Measurements from ENCODE around the gene GRM7.

Gene GRM7

GRCh38 chr3:7070461-7070860, 209.5 kb downstream of the GRM7 start:
- no peaks in the 10 kb centered on the region for H3K27me3 ChIP-seq (ENCODE audit: control insufficient read depth, insufficient read depth, low read length)
- H3K36me3 ChIP-seq (ENCODE audit: control insufficient read depth, insufficient read depth, low read length) = no peaks in the 10 kb centered on the region
- no peaks in the 10 kb centered on the region for H3K4me1 ChIP-seq (ENCODE audit: control insufficient read depth, insufficient read depth, low read length)
- H3K4me3 ChIP-seq (ENCODE audit: low read depth, low read length) = no peak overlapping the region
- 0 out of 2 replicates have a peak, but pooled peaks cover 2% of the 10 kb centered on the region for H3K9me3 ChIP-seq (ENCODE audit: control insufficient read depth, insufficient read depth, low read depth, low read length)
- H3K9ac ChIP-seq (ENCODE audit: low read length) = no peak overlapping the region
- no peak overlapping the region for H3K27ac ChIP-seq (ENCODE audit: low read depth, low read length)

GRCh38 chr3:7074217-7074616, 213.3 kb downstream of the GRM7 start:
- no peak overlapping the region for H3K9ac ChIP-seq (ENCODE audit: low read length)
- no peaks in the 10 kb centered on the region for H3K9me3 ChIP-seq (ENCODE audit: control insufficient read depth, insufficient read depth, low read depth, low read length)
- no peaks in the 10 kb centered on the region for H3K36me3 ChIP-seq (ENCODE audit: control insufficient read depth, insufficient read depth, low read length)
- no peaks in the 10 kb centered on the region for H3K4me1 ChIP-seq (ENCODE audit: control insufficient read depth, insufficient read depth, low read length)
- no peak overlapping the region for H3K27ac ChIP-seq (ENCODE audit: low read depth, low read length)
- no peaks in the 10 kb centered on the region for H3K27me3 ChIP-seq (ENCODE audit: control insufficient read depth, insufficient read depth, low read length)
- no peak overlapping the region for H3K4me3 ChIP-seq (ENCODE audit: low read depth, low read length)

GRCh38 chr3:7075117-7075516, 214.2 kb downstream of the GRM7 start:
- Histone ChIP-seq H3K27me3 (ENCODE audit: control insufficient read depth, insufficient read depth, low read length) (no peaks in the 10 kb centered on the region), H3K4me1 (ENCODE audit: control insufficient read depth, insufficient read depth, low read length) (no peaks in the 10 kb centered on the region), H3K9ac (ENCODE audit: low read length) (no peak overlapping the region), H3K9me3 (ENCODE audit: control insufficient read depth, insufficient read depth, low read depth, low read length) (no peaks in the 10 kb centered on the region), H3K27ac (ENCODE audit: low read depth, low read length) (no peak overlapping the region), H3K4me3 (ENCODE audit: low read depth, low read length) (no peak overlapping the region), H3K36me3 (ENCODE audit: control insufficient read depth, insufficient read depth, low read length) (no peaks in the 10 kb centered on the region)

- Histone ChIP-seq H3K27me3 (ENCODE audit: control insufficient read depth, insufficient read depth, low read length) (no peaks in the 10 kb centered on the region), H3K36me3 (ENCODE audit: control insufficient read depth, insufficient read depth, low read length) (no peaks in the 10 kb centered on the region), H3K4me3 (ENCODE audit: low read depth, low read length) (no peak overlapping the region), H3K9me3 (ENCODE audit: control insufficient read depth, insufficient read depth, low read depth, low read length) (no peaks in the 10 kb centered on the region), H3K9ac (ENCODE audit: low read length) (no peak overlapping the region), H3K27ac (ENCODE audit: low read depth, low read length) (no peak overlapping the region), H3K4me1 (ENCODE audit: control insufficient read depth, insufficient read depth, low read length) (no peaks in the 10 kb centered on the region)
These were observed 215.0 kb downstream of the GRM7 start for GRCh38 chr3:7075901-7076300.

- no peak overlapping the region for H3K27ac ChIP-seq (ENCODE audit: low read depth, low read length)
- no peaks in the 10 kb centered on the region for H3K4me1 ChIP-seq (ENCODE audit: control insufficient read depth, insufficient read depth, low read length)
- no peaks in the 10 kb centered on the region for H3K27me3 ChIP-seq (ENCODE audit: control insufficient read depth, insufficient read depth, low read length)
- no peaks in the 10 kb centered on the region for H3K9me3 ChIP-seq (ENCODE audit: control insufficient read depth, insufficient read depth, low read depth, low read length)
- no peaks in the 10 kb centered on the region for H3K36me3 ChIP-seq (ENCODE audit: control insufficient read depth, insufficient read depth, low read length)
- H3K9ac ChIP-seq (ENCODE audit: low read length) = no peak overlapping the region
- H3K4me3 ChIP-seq (ENCODE audit: low read depth, low read length) = no peak overlapping the region
These were observed 221.3 kb downstream of the GRM7 start for GRCh38 chr3:7082244-7082643.

GRCh38 chr3:7086417-7086816, 225.5 kb downstream of the GRM7 start:
- Histone ChIP-seq H3K4me1 (ENCODE audit: control insufficient read depth, insufficient read depth, low read length) (no peaks in the 10 kb centered on the region), H3K4me3 (ENCODE audit: low read depth, low read length) (no peak overlapping the region), H3K27ac (ENCODE audit: low read depth, low read length) (no peak overlapping the region), H3K9ac (ENCODE audit: low read length) (no peak overlapping the region), H3K36me3 (ENCODE audit: control insufficient read depth, insufficient read depth, low read length) (no peaks in the 10 kb centered on the region), H3K9me3 (ENCODE audit: control insufficient read depth, insufficient read depth, low read depth, low read length) (no peaks in the 10 kb centered on the region), H3K27me3 (ENCODE audit: control insufficient read depth, insufficient read depth, low read length) (no peaks in the 10 kb centered on the region)

- Histone ChIP-seq H3K4me3 (ENCODE audit: low read depth, low read length) (no peak overlapping the region), H3K9me3 (ENCODE audit: control insufficient read depth, insufficient read depth, low read depth, low read length) (peaks cover 13% of the 10 kb centered on the region), H3K9ac (ENCODE audit: low read length) (no peak overlapping the region), H3K36me3 (ENCODE audit: control insufficient read depth, insufficient read depth, low read length) (no peaks in the 10 kb centered on the region), H3K4me1 (ENCODE audit: control insufficient read depth, insufficient read depth, low read length) (no peaks in the 10 kb centered on the region), H3K27ac (ENCODE audit: low read depth, low read length) (no peak overlapping the region), H3K27me3 (ENCODE audit: control insufficient read depth, insufficient read depth, low read length) (no peaks in the 10 kb centered on the region)
These were observed 234.2 kb downstream of the GRM7 start for GRCh38 chr3:7095116-7095515.

GRCh38 chr3:7100136-7100535, 239.2 kb downstream of the GRM7 start:
- H3K27me3 ChIP-seq (ENCODE audit: control insufficient read depth, insufficient read depth, low read length) = no peaks in the 10 kb centered on the region
- H3K9me3 ChIP-seq (ENCODE audit: control insufficient read depth, insufficient read depth, low read depth, low read length) = peaks cover 12% of the 10 kb centered on the region
- H3K36me3 ChIP-seq (ENCODE audit: control insufficient read depth, insufficient read depth, low read length) = no peaks in the 10 kb centered on the region
- no peak overlapping the region for H3K27ac ChIP-seq (ENCODE audit: low read depth, low read length)
- no peaks in the 10 kb centered on the region for H3K4me1 ChIP-seq (ENCODE audit: control insufficient read depth, insufficient read depth, low read length)
- H3K4me3 ChIP-seq (ENCODE audit: low read depth, low read length) = no peak overlapping the region
- no peak overlapping the region for H3K9ac ChIP-seq (ENCODE audit: low read length)

- Histone ChIP-seq H3K27me3 (ENCODE audit: control insufficient read depth, insufficient read depth, low read length) (no peaks in the 10 kb centered on the region), H3K27ac (ENCODE audit: low read depth, low read length) (no peak overlapping the region), H3K36me3 (ENCODE audit: control insufficient read depth, insufficient read depth, low read length) (no peaks in the 10 kb centered on the region), H3K9ac (ENCODE audit: low read length) (no peak overlapping the region), H3K4me1 (ENCODE audit: control insufficient read depth, insufficient read depth, low read length) (no peaks in the 10 kb centered on the region), H3K9me3 (ENCODE audit: control insufficient read depth, insufficient read depth, low read depth, low read length) (no peaks in the 10 kb centered on the region), H3K4me3 (ENCODE audit: low read depth, low read length) (no peak overlapping the region)
These were observed 245.7 kb downstream of the GRM7 start for GRCh38 chr3:7106635-7107034.

- no peak overlapping the region for H3K27ac ChIP-seq (ENCODE audit: low read depth, low read length)
These were observed 251.7 kb downstream of the GRM7 start for GRCh38 chr3:7112523-7113056.

GRCh38 chr3:7144697-7145308, 283.9 kb downstream of the GRM7 start:
- no peaks in the 10 kb centered on the region for H3K4me1 ChIP-seq (ENCODE audit: control insufficient read depth, insufficient read depth, low read length)
- no peaks in the 10 kb centered on the region for H3K36me3 ChIP-seq (ENCODE audit: control insufficient read depth, insufficient read depth, low read length)
- no peak overlapping the region for H3K4me3 ChIP-seq (ENCODE audit: low read depth, low read length)
- H3K9ac ChIP-seq (ENCODE audit: low read length) = no peak overlapping the region
- no peaks in the 10 kb centered on the region for H3K9me3 ChIP-seq (ENCODE audit: control insufficient read depth, insufficient read depth, low read depth, low read length)
- H3K27me3 ChIP-seq (ENCODE audit: control insufficient read depth, insufficient read depth, low read length) = no peaks in the 10 kb centered on the region
- no peak overlapping the region for H3K27ac ChIP-seq (ENCODE audit: low read depth, low read length)

More at GRCh38 chr3:7112523-7113056, 251.7 kb downstream of the GRM7 start:
- Histone ChIP-seq H3K9me3 (ENCODE audit: control insufficient read depth, insufficient read depth, low read depth, low read length) (no peaks in the 10 kb centered on the region), H3K27me3 (ENCODE audit: control insufficient read depth, insufficient read depth, low read length) (no peaks in the 10 kb centered on the region), H3K36me3 (ENCODE audit: control insufficient read depth, insufficient read depth, low read length) (no peaks in the 10 kb centered on the region), H3K4me3 (ENCODE audit: low read depth, low read length) (no peak overlapping the region), H3K9ac (ENCODE audit: low read length) (no peak overlapping the region), H3K4me1 (ENCODE audit: control insufficient read depth, insufficient read depth, low read length) (no peaks in the 10 kb centered on the region)
